HTR-8/SVneo (cell line): ENCODE data around the gene SOX8.

Experiments used
- DNase-seq: peaks from one replicate; pipeline ENCODE4 v3.0.0; 2011; ENCODE audit warnings: low spot score, mixed read lengths; ENCODE audit not compliant: insufficient read length
- FAIRE-seq: peaks from 2 replicates; lab custom pipeline; 2011; peaks lifted over from hg19 to GRCh38; lab: Jason Lieb, UNC

SOX8 gene

GRCh38 chr16:970766-971581 is 10.6 kb upstream of the SOX8 start, which contains the start of gene LMF1:
Gene LMF1 (minus strand): TSS chr16:970984. CDS start chr16:970980, 4 bp downstream.
- peak; percentile 89 for FAIRE-seq
- peak; percentile 92 for DNase-seq

- DNase-seq (no peak), FAIRE-seq (no peak)
Observed at GRCh38 chr16:971582-971905, 10.0 kb upstream of the SOX8 start.

- FAIRE-seq (no peak), DNase-seq (no peak)
Observed at GRCh38 chr16:971981-972315, 9.6 kb upstream of the SOX8 start.

GRCh38 chr16:972316-973002 is 9.1 kb upstream of the SOX8 start:
- FAIRE-seq (no peak), DNase-seq (no peak)

GRCh38 chr16:973366-973765 is 8.2 kb upstream of the SOX8 start:
- no peak for DNase-seq
- FAIRE-seq = no peak

- DNase-seq (no peak), FAIRE-seq (no peak)
Observed at GRCh38 chr16:974001-974601, 7.5 kb upstream of the SOX8 start.

GRCh38 chr16:974611-975261 is 6.8 kb upstream of the SOX8 start:
- DNase-seq (no peak), FAIRE-seq (no peak)

GRCh38 chr16:975291-975690 is 6.3 kb upstream of the SOX8 start:
- DNase-seq (no peak), FAIRE-seq (no peak)

- DNase-seq (no peak), FAIRE-seq (no peak)
Observed at GRCh38 chr16:976389-976931, 5.1 kb upstream of the SOX8 start.

- FAIRE-seq (no peak), DNase-seq (no peak)
Observed at GRCh38 chr16:977081-977701, 4.4 kb upstream of the SOX8 start.

- DNase-seq (no peak), FAIRE-seq (peak; percentile 100)
Observed at GRCh38 chr16:977896-978295, 3.7 kb upstream of the SOX8 start.

GRCh38 chr16:978403-978802 is 3.2 kb upstream of the SOX8 start:
- no peak for DNase-seq
- no peak for FAIRE-seq

- no peak for FAIRE-seq
- DNase-seq = no peak
Observed at GRCh38 chr16:979147-979546, 2.4 kb upstream of the SOX8 start.

- DNase-seq (no peak), FAIRE-seq (no peak)
Observed at GRCh38 chr16:979859-980594, 1.5 kb upstream of the SOX8 start.

- FAIRE-seq (no peak), DNase-seq (no peak)
Observed at GRCh38 chr16:980595-980854, 1.0 kb upstream of the SOX8 start.

- FAIRE-seq = no peak
- no peak for DNase-seq
Observed at GRCh38 chr16:982145-983043, 824 bp downstream of the SOX8 start.

- DNase-seq (no peak), FAIRE-seq (no peak)
Observed at GRCh38 chr16:983044-984030, 1.8 kb downstream of the SOX8 start.
